HG03159 (cell line): ENCODE results near the gene MYO1A.
A peak's percentile ranks its signal among the peaks of the same experiment; 100 is the strongest.
"Not testable (repeated sequence)": the region's sequence is repeated elsewhere in the genome, so short reads cannot be mapped to it uniquely, and the experiment has no call there.

ENCODE experiments used
- ATAC-seq: cut with Tn5 transposase; IDR thresholded peaks from one replicate; pipeline ENCODE4 v1.9.1; 2021; ENCODE audit warnings: mild to moderate bottlenecking, moderate library complexity; ENCODE audit not compliant: unreplicated experiment

The MYO1A gene

DNA sequence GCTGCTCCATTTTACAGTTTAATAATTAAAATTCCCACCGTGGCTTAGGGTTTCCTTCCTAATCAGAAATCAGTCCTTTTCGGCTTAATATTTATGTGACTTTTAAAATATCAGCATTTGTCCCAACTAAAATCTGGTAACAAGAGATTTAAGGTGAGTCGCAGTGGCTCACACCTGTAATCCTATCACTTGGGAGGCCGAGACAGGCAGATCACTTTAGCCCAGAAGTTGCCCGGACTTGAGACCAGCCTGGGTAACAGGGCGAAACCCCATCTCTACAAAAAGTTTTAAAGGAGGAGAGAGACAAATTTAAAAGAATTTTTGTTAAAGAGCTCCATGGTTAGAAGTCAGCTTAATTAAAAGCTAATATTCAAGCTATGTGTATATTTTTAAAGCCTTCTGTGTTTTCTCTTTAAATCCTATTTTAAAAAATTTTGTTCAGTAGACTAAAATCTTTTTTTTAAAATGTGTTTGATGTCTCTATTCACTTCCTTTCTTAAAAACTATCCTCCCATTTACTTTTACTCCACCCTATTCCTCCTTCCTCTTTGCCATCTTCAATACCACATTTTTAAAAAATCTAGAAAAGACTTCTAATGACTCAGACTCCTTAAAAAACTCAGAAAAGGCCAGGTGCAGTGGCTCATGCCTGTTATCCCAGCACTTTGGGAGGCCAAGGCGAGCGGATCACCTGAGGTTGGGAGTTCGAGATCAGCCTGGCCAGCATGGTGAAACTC is 29.8 kb downstream of the MYO1A start:
- ATAC-seq, result no peak

DNA sequence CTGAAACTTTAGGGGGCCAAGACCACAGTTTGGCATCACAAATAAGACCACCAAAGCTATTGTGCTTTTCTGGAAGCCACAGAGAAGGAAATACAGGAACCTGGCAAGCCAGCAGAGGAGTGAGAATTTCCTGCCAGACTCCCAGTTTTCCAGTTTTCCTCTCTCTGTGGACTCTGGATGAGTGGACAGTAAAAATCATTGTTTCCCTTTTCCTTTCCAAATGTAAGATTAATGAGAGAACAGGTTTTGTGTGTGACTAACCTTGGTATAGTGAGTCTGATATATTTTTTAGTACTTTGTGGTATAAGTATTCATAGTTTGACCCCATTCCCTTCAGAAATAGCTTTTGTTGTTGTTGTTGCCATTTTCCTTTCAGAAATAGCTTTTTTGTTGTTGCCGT is 31.0 kb downstream of the MYO1A start:
- no peak for ATAC-seq

DNA sequence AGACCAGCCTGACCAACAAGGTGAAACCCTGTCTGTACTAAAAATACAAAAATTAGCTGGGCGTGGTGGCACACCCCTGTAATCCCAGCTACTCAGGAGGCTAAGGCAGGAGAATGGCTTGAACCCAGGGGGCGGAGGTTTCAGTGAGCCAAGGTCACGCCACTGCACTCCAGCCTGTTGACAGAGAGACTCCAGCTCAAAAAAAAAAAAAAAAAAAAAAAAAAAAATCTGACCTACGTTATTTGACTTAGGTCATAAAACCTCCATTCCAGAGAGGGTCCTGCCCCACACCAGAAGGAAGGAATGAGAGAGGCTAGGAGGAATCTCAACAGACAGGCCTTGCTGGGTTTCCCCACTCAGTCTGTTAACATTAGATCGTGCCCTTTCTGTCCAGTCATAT is 31.6 kb downstream of the MYO1A start:
- ATAC-seq, result not testable (repeated sequence)

DNA sequence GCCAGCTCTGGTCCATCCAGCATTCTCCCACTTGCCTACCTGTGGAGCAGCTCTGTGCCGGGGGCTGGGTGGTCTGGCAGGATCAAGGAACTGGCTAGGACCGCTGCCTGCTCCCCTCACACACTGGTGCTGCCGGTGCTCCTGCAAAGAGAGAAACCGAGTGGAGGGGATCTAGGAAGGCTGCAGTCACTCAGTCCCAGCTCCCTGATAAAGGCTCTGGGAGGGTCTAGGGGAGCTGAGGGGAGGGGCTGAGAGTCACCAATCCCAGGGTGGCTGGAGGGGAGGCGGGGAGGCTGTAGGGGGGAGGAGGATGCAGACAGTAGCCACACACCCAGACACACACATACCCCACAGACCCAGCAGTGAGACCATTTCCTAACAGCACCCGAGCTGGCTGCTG is 33.6 kb downstream of the MYO1A start, which contains the start of gene TAC3:
Gene TAC3 (minus strand): TSS at position 182 of the 400 bp plus-strand sequence. CDS start 732 bp downstream, outside the sequence.
- ATAC-seq, result no peak

DNA sequence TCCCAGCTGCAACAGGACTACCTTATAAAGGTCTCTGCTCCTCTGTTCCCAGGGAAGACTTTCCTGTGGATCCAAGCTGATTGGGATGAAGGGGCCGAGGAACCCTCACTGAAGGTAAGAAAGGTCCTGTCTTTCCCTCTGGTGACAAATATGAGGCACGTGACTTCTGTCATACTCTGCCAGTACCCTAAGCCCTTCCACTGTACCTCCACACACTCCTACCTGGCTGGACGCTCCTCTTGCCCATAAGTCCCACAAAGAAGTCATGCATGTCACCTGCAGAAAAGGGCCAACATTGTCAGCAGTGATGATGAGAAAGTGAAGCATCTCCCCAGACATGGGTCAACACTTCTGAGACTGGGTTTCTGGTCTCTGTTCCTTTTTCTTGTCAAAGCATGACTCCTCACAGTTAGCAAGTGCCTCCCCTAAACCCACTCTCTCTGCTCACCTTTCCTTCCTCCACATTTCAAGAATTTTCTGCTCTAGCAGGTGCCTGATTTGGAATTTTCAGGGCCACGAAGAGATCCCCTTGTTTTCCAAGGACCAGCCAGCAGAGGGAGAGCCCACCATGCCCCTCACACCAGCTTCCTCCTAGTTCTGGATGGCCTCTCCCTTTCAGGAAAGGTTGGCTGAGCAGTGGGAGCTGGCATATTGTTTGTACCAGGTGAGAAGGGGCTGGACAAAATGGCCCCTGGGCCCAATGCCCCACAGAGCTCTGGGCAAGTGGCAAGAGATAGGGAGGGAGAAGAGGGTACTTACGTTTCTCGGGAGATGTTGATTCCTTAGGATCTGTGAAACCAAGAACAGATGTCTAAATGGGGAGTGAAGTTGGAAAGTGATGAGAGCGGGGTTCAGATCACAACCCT is 37.1 kb downstream of the MYO1A start:
- ATAC-seq, result peak; percentile 58

DNA sequence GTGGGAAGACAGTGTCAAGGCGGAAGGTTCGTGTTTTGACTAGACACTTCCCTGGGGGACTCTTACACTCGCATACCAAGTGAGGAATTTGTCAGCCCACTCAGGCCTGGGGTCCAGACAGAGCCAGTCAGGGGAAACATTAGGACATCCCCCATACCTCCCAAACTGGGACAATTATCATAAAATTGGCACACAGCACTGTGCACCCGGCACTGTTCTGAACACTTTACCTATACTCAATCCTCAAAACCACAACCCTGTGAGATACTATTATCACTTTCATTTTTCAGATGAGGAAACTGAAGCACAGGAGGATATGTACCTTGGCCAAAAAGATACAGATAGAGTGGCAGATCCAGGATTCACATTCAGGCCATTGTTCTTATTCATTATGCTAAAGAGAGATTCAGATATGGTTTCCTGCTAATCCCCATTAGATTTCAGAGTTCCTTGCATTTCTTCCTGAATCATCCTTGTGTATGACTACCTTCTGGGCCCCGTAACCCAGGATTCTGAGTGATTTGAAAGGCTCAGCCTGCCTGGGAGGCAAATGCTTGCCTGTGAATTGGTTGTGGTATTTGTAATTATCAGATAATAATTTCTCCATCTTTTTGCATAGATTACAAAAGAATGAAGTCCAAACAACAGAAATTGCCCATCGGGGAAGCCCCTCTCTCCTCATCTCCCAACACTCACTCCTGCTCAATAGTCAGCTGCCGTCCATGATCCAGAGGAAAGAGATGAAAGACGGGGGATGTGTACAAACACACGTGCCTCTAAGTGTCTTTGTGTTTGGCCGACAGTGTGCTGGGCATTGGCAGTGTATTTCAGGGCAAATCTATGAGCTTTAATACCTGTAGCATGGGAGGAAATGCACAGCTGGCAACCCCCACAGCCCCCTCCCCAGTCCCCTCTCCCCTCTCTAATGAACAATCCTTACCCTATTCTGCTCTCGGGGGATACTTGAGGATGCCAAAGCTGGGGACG is 38.2 kb downstream of the MYO1A start:
- ATAC-seq, result peak; percentile 64

DNA sequence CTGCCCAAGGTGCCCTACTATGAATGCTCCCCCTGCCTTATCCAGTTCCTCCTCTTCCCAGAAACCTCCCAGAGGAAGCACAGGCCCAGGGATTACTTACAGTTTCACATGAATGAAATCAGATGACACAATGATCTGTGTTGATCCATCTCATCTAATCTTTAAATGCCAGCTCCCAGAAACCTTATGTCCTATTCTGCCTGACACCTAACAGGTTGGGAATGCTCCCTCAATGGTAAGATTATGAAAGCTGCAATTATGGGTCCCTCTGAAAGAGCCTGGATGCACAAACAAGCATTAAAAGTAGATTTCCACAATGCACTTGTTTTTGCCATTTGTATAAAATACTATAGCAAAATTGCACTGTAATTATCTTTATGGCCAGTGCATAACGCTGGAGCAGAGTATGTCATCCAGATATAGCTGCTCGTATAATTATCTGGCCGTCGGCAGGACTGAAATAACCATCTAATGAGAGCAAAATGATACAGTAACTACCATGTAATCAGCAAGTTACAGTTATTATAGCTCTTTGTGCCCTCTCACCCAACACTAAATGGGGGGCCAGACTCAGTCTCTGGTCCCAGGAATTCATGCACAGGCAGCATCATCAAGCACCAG is 39.2 kb downstream of the MYO1A start:
- ATAC-seq, result no peak

DNA sequence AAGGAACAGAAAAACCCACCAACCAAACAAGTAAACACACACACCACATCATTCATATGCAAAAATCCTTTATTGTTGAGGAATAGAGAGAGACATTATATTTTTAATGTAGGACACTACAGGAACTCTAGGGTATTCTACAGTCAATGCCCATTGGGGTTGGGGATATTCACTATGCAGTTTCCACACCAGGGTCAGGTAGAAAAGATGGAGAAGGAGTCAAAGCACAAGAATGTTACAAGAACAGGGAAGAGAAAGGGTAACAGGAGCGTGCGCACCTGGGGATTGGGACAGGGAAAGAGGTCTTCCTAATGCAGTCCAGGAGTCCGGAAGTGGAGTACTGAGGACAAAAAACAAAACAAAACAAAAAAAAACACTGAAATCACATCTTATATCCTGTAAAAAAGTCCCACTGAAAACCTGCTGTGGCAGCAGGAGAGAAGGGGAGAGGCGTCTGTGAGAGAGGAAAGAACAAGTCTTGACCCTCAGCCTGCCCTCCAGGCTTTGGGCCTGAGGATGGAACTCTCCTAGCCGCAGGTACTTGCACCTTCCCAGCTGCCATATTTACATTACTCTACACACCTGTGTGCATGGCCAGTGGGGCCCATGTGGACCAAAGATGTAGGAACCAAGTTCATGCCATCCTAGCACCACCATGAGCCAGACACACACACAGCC is 39.8 kb downstream of the MYO1A start:
- no peak for ATAC-seq

DNA sequence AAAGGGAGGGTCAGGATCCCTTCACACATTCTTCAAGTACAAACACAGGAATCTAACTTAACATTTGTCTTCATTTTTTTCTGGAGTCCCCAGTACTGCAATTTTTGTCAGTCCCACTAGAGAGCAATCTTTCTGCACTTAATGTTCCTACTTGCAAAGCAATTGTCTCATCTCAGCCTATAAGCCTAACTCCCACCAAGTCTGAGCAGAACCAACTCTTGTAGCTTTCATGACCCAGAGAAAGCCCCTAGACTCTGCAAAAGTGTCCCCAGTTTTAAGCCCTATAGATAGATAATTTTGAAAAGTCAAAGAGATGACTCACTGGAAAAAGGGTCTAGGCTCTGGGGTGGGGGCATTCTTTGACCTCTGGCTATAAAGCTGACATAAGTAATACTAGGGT is 41.8 kb downstream of the MYO1A start:
- no peak for ATAC-seq

DNA sequence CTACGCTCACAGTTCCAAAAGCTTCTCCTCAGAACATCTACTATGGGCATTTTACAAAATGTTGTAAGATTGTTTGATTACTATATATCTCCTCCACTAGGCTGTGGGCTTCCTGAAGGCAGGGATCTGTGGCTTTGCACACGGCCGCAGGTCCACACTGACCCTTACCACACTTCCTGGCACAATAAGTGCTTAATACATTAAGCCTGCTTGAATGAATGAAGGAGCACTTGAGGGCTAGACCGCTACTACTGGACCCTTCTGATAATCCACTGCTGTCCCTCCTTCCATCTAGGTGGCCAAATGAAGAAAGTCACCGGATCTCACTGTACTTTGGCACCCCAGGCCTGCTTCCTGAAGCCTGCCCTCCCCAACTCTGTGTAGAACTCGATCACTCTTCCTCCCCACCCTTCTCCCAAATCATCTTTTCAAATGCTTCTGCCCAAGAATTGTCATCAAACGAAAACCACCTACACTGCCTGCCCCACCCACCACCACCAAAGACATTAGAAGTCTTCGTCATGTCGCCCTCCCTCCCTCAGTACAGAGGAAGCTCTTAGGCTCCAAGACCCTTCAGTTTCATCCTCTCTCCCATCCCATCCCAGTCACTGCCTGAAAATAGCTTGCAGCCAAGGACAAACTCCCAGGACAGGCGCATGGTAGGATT is 43.0 kb downstream of the MYO1A start:
- ATAC-seq, result no peak

DNA sequence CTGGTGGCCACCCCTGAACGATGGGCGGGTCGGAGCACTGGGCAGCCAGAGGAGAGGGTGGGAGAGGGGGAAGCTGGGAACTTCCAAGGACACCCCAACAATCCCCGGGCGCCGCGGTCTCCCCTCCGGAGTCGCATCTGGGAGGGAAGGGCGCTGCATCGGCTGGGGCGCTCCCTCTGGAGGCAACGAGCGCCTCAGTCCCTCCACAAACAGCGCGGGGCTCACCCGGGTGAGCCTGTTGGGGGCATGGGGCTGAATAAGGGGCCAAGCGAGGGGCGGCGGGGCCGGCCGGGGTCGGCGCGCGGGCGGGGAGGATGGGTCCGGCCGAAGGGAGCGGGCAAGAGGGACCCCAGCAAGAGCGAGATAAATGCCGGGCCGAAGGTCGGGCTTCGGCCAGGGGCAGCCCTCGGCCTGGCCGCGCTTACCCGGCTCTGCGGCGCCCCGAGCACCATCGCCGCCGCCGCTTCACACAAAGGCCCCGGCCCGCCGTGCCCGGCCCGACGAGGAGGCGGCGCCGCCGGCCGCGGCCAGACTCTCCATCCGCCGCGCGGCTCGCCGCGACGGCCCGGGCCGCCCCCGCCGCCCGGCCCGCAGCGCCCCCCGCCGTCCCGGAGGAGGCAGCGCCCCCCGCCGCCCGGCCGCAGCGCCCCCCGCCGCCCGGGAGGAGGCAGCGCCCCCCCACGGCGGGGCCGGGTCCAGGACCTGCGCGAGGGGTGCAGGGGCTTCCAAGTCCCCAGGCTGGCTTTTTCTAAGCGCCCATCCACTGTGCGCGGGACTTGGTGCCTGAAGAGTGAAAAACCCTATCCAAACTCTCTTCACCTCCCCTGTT is 43.7 kb downstream of the MYO1A start, which contains the start of gene ZBTB39:
Gene ZBTB39 (minus strand): TSS at position 567 of the 829 bp plus-strand sequence. CDS start 1,629 bp downstream, outside the sequence.
- ATAC-seq, result peak; percentile 61

DNA sequence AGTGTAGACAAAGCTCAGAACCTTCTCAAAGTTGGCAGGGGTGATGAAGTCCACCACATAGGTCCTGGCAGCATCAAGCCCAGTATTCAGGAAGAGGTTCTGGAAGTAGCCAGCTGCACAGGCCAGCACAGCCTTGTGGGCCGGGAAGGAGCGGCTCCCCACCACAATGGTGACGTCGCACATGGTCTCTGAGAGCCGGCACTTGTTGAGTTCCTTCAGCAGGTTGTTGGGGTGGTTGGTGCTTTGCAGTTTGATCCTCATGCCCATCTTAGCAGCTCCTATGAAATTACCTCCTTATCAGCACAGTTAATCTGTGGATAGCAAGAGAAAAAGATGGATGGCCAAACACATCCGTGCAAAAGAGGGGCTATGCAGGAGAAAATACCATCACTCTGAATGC is 45.3 kb downstream of the MYO1A start:
- ATAC-seq, result no peak

DNA sequence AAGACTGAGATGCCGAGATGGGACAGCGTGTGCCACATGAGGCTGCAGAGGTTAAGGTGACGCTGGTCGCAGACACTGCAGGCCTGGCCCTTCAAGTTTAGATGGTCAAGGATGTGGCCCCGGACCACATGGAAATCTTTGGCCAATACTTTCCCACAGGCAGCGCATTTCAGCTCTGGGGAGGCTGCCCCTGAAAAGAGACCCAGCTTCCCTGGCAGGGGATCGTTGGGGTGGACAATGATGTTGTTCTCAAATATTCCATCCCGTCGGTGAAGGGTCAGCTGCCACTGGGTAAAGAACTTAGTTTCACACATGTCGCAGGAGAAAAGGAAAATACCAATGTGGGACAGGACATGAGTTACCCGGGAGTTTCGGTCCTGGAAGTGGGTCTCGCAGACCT is 46.5 kb downstream of the MYO1A start:
- ATAC-seq, result no peak

DNA sequence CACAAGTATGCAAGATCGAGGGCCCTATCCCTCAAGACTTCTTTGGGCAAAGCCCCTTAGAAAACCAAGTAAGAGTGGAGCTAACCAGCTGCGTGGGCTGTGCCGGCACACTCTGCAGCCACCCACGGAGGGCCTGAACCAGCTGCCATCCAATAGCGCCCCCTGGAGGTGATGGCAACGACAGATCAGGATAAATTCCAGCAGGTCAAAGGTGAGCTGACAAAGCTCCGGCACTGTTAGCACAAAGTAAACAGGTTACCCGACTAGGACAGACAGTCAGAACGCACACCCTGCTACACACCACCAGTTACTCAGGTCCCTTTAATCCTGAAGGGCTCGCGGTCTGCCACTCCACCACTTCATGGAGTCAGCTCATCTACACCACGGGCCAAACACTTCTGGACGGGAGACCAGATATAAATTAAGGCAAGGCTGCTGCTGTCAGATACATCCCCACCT is 48.5 kb downstream of the MYO1A start:
- ATAC-seq, result no peak

DNA sequence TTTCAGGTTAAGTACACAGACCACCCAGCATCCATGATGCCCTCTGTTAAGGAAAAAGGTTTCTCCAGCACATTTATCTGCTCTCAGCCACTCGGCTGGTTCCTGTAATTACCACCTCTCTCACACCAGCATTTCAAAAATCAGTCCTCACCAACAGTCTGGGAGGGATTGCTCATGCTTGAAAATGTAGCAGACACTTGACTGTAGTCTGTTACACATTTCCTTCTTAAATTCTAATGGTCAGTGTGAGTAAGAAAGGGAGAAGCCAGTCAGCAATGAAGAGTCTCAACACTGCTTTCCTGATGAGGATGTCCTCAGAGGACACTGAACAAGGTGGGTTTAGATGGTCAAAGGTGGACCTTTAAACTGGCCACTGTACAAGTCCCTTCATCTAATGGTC is 49.5 kb downstream of the MYO1A start:
- no peak for ATAC-seq

DNA sequence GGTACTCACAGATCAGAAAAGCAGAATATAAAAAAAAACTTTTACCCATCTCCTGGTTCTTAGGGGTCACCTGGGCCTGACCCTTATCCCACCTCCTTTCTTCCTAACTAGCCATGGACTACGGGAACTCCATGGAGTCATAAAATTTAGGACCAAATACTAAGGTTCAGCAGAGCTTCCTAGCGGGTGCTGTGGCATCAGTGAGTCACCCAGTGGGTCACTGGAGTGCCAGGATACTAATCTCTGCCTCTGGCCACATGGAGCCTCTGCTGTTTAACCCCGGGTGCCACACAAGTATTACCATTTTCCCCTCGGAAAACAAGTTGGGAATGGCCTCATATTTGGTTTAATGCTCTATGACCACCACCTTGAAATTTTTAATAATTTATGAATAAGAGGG is 50.5 kb downstream of the MYO1A start:
- ATAC-seq, result no peak

DNA sequence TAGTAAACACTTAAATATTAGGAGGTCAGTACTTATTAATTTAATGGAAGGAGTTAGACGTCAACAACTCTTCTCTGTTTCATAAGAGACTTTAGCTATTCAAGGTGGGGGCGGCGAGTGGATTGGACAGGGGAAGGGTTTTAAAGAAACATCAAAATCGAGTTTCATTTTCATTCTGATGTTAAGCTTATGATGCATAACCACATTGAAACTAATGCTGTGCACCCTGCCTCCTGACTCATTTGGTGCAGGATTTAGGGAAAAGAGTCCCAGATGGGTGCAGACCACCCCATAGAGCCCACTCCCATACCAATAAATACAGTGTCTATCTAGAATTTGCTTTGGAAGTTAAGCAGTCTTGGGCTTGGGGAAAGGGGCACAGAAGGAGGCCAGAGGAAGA is 50.9 kb downstream of the MYO1A start:
- ATAC-seq, result peak; percentile 77

DNA sequence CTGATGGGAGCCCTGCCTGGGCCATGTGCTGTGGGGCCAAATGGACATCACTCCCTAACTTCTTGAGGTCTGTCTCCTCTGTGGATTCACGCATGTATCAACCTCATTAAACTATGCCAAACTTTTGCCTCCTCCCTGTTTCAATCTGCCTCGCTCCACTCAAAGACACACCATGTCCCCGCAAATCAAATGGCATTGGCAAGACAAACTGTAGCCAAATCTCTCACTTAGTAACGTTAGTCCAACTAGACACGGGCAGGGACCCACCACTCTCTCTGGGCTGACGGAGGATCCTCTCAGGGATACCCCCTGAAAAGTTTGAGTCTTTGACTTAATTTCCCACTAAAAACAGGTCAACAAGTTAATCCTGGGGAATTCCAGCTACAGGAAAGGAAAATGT is 51.6 kb downstream of the MYO1A start:
- no peak for ATAC-seq
